MM.1S (cell line): Measurements from ENCODE around the gene ANKMY1.

Experiments used
- CTCF ChIP-seq: fragments of 300-600 bp; sonication (generic); IDR thresholded peaks from 2 replicates; pipeline ENCODE4 v1.5.1; 2016; ENCODE audit warnings: antibody characterized with exemption, low read length, mixed read lengths
- EZH2 ChIP-seq: fragments of 300-600 bp; sonication (generic); optimal IDR thresholded peaks from 2 replicates; pipeline ENCODE3; 2017; ENCODE audit warnings: low read depth, mild to moderate bottlenecking, antibody characterized with exemption, low read length, mixed read lengths
- EZH2phosphoT487 ChIP-seq: fragments of 300-600 bp; sonication (generic); IDR thresholded peaks from 2 replicates; pipeline ENCODE4 v1.6.1; 2018; ENCODE audit warnings: antibody characterized with exemption, low read length

- TF ChIP-seq EZH2phosphoT487 (no peak), CTCF (peak; percentile 89), EZH2 (no peak)
Observed at GRCh38 chr2:240513549-240514287, 44.1 kb downstream of the ANKMY1 start.
